GM12878 (cell line): Measurements from ENCODE around the gene CCNH.

ENCODE experiments used
- EZH2 ChIP-seq: IDR thresholded peaks from 2 replicates; pipeline ENCODE4 v1.6.1; 2012; ENCODE audit warnings: low read depth, mild to moderate bottlenecking, control low read depth, inconsistent platforms, low read length, borderline replicate concordance; ENCODE audit not compliant: control insufficient read depth
- IRF5 ChIP-seq: fragments of 450-650 bp; IDR thresholded peaks from 2 replicates; pipeline ENCODE4 v1.6.1; 2017; ENCODE audit warnings: borderline replicate concordance
- SMC3 ChIP-seq: IDR thresholded peaks from 2 replicates; pipeline ENCODE4 v1.6.1; 2011; ENCODE audit warnings: low read length, improper control_type of control experiment, borderline replicate concordance
- ZNF274 ChIP-seq: IDR thresholded peaks from one replicate; pipeline ENCODE4 v1.8.0; 2011; ENCODE audit not compliant: insufficient read length, insufficient read depth

- no peak for TF ChIP-seq ZNF274
- TF ChIP-seq IRF5 = no peak
- no peak for TF ChIP-seq SMC3
- TF ChIP-seq EZH2 = no peak
Observed at GRCh38 chr5:87413343-87413645, 564 bp upstream of the CCNH start.
